ENCODE measurements around the gene CACNB2. TPM values are rescaled to one million over a fixed set of nuclear protein-coding genes. Genes with fewer than 3 reads are reported as not detected.
"Not testable (repeated sequence)": the region's sequence is repeated elsewhere in the genome, so short reads cannot be mapped to it uniquely, and the experiment has no call there.

Gene CACNB2
- polyA plus RNA-seq, 12 donors = 0.86 to 7.3 (median 1.7) TPM; not detected in 1

- no peak for DNase-seq
Observed at GRCh38 chr10:18400906-18401245, 260.7 kb downstream of the CACNB2 start.

- DNase-seq = no peak
Observed at GRCh38 chr10:18401416-18402195, 261.4 kb downstream of the CACNB2 start.

GRCh38 chr10:18402853-18403252, 262.6 kb downstream of the CACNB2 start:
- DNase-seq = no peak

- DNase-seq = no peak
Observed at GRCh38 chr10:18404530-18404929, 264.3 kb downstream of the CACNB2 start.

GRCh38 chr10:18406136-18406535, 265.9 kb downstream of the CACNB2 start:
- DNase-seq = no peak

GRCh38 chr10:18409599-18410397, 269.6 kb downstream of the CACNB2 start:
- DNase-seq = no peak

- no peak for DNase-seq
Observed at GRCh38 chr10:18414061-18414460, 273.8 kb downstream of the CACNB2 start.

GRCh38 chr10:18417950-18418527, 277.8 kb downstream of the CACNB2 start:
- no peak for DNase-seq

GRCh38 chr10:18418541-18419215, 278.5 kb downstream of the CACNB2 start:
- no peak for DNase-seq

GRCh38 chr10:18419945-18420344, 279.7 kb downstream of the CACNB2 start:
- DNase-seq = no peak

- DNase-seq = no peak
Observed at GRCh38 chr10:18421726-18422293, 281.6 kb downstream of the CACNB2 start.

- no peak for DNase-seq
Observed at GRCh38 chr10:18423058-18423637, 282.9 kb downstream of the CACNB2 start.

- no peak for DNase-seq
Observed at GRCh38 chr10:18424200-18424599, 284.0 kb downstream of the CACNB2 start.

- no peak for DNase-seq
Observed at GRCh38 chr10:18429335-18429734, 289.1 kb downstream of the CACNB2 start.

- DNase-seq = no peak
Observed at GRCh38 chr10:18436902-18437301, 296.7 kb downstream of the CACNB2 start.

- DNase-seq = no peak
Observed at GRCh38 chr10:18437486-18437885, 297.3 kb downstream of the CACNB2 start.

- no peak for DNase-seq
Observed at GRCh38 chr10:18438361-18439126, 298.3 kb downstream of the CACNB2 start.

GRCh38 chr10:18439601-18440000, 299.4 kb downstream of the CACNB2 start:
- DNase-seq = no peak

GRCh38 chr10:18445635-18446034, 305.4 kb downstream of the CACNB2 start:
- DNase-seq = not testable (repeated sequence)

- DNase-seq = no peak
Observed at GRCh38 chr10:18446205-18446604, 306.0 kb downstream of the CACNB2 start.

- peak; percentile 4 for DNase-seq
Observed at GRCh38 chr10:18449611-18450026, 309.4 kb downstream of the CACNB2 start.

Measured in muscle of arm (tissue), 12 donors.